Breast epithelium (tissue), 4 donors: ENCODE measurements around the gene MAGEF1. TPM values are rescaled to one million over a fixed set of nuclear protein-coding genes. Genes with fewer than 3 reads are reported as not detected.
"Not testable (repeated sequence)": the region's sequence is repeated elsewhere in the genome, so short reads cannot be mapped to it uniquely, and the experiment has no call there.

Experiments used
- DNase-seq, 2 donors: peaks; one replicate each; pipeline ENCODE4 v3.0.0-alpha.2; 2019; ENCODE audit warnings: low spot score in 2 of 2
- H3K27ac ChIP-seq, 2 donors: fragments of 200-600 bp; sonication (generic) in 1 of 2; one replicate each; pipeline ENCODE4 v1.5.1; 2016 to 2019; ENCODE audit warnings: mild to moderate bottlenecking in 1 of 2
- H3K27me3 ChIP-seq, 2 donors: fragments of 200-600 bp; sonication (generic) in 1 of 2; one replicate each; pipeline versions ENCODE4 v1.5.1 to v1.6.0; 2017 to 2019; ENCODE audit warnings: control low read depth in 1 of 2, mild to moderate bottlenecking in 1 of 2
- H3K36me3 ChIP-seq: fragments of 200-600 bp; one replicate; pipeline ENCODE4 v1.5.1; 2019
- H3K4me1 ChIP-seq, 2 donors: fragments of 200-600 bp; sonication (generic); one replicate each; pipeline ENCODE4 v1.5.1; 2016 to 2019; ENCODE audit warnings: control low read depth in 1 of 2
- H3K4me3 ChIP-seq, 3 donors: fragments of 200-600 bp; sonication (generic); 1 replicate in 2 of 3; 2 replicates in 1 of 3; pipeline ENCODE4 v1.5.1; 2016 to 2019; ENCODE audit warnings: mild to moderate bottlenecking in 3 of 3, moderate library complexity in 2 of 3
- H3K9me3 ChIP-seq, 2 donors: fragments of 200-600 bp; sonication (generic) in 1 of 2; one replicate each; pipeline ENCODE4 v1.5.1; 2016 to 2019; ENCODE audit warnings: control low read depth in 1 of 2
- CTCF ChIP-seq, 3 donors: fragments of 450-650 bp; IDR thresholded peaks; one replicate each; pipeline ENCODE4 v1.5.1; 2016 to 2017; ENCODE audit warnings: antibody characterized with exemption in 3 of 3, mild to moderate bottlenecking in 3 of 3, moderate library complexity in 3 of 3
- POLR2A ChIP-seq: fragments of 450-650 bp; IDR thresholded peaks from one replicate; pipeline ENCODE4 v1.6.1; 2016; ENCODE audit warnings: antibody characterized with exemption, mild to moderate bottlenecking, moderate library complexity
- POLR2AphosphoS5 ChIP-seq, 3 donors: sonication (generic); formaldehyde crosslinking; IDR thresholded peaks; one replicate each; pipeline ENCODE4 v1.6.1; 2017; ENCODE audit warnings: antibody characterized with exemption in 3 of 3
- intact Hi-C: fragments of 100-400 bp; cut with DNase I; formaldehyde crosslinking; loops from one replicate; pipeline ENCODE4 v1.15.1; 2023; ENCODE audit warnings: low total_unique reads
- total RNA-seq, 3 donors: library from RNA; depleted of rRNA; stranded (reverse); fragments of >200 nt; gene quantifications; one replicate each; pipeline ENCODE4 v1.1.0, GENCODE V29; 2016

MAGEF1 gene
- total RNA-seq, 3 donors from 2014 or later = 16.5 to 40.4 (median 38.3) TPM

- H3K27me3 ChIP-seq = no peaks in the 10 kb centered on the region
- no peak for TF ChIP-seq POLR2AphosphoS5 (IDR thresholded peaks at IDR 0.05)
- no peak for TF ChIP-seq CTCF (IDR thresholded peaks at IDR 0.05)
- TF ChIP-seq POLR2A = no peak
- no peak for DNase-seq
- no peaks in the 10 kb centered on the region for H3K4me1 ChIP-seq
- H3K27ac ChIP-seq = no peak overlapping the region
- H3K36me3 ChIP-seq = no peaks in the 10 kb centered on the region
- intact Hi-C loops = no loop called here
- no peak overlapping the region for H3K4me3 ChIP-seq
- H3K9me3 ChIP-seq = no peaks in the 10 kb centered on the region
These were observed 22.2 kb upstream of the MAGEF1 start for GRCh38 chr3:184733971-184734608.

GRCh38 chr3:184733181-184733580 lies 21.3 kb upstream of the MAGEF1 start:
- H3K36me3 ChIP-seq = no peaks in the 10 kb centered on the region
- no peaks in the 10 kb centered on the region for H3K4me1 ChIP-seq
- no peaks in the 10 kb centered on the region for H3K27me3 ChIP-seq
- TF ChIP-seq POLR2AphosphoS5 (IDR thresholded peaks at IDR 0.05) (no peak), CTCF (IDR thresholded peaks at IDR 0.05) (no peak), POLR2A (no peak)
- DNase-seq = no peak
- no peak overlapping the region for H3K4me3 ChIP-seq
- intact Hi-C loops = no loop called here
- no peaks in the 10 kb centered on the region for H3K9me3 ChIP-seq
- no peak overlapping the region for H3K27ac ChIP-seq

GRCh38 chr3:184731786-184732537 lies 20.1 kb upstream of the MAGEF1 start:
- intact Hi-C loops = no loop called here
- DNase-seq = no peak
- Histone ChIP-seq H3K27ac (no peak overlapping the region), H3K4me3 (no peak overlapping the region), H3K27me3 (no peaks in the 10 kb centered on the region), H3K9me3 (no peaks in the 10 kb centered on the region), H3K36me3 (no peaks in the 10 kb centered on the region), H3K4me1 (peaks cover 0 to 7% of the 10 kb centered on the region in 2 donors)
- TF ChIP-seq CTCF (IDR thresholded peaks at IDR 0.05) (no peak), POLR2AphosphoS5 (IDR thresholded peaks at IDR 0.05) (no peak), POLR2A (no peak)

- Histone ChIP-seq H3K4me3 (no peak overlapping the region), H3K27ac (no peak overlapping the region), H3K9me3 (no peaks in the 10 kb centered on the region), H3K4me1 (peaks cover 0 to 10% of the 10 kb centered on the region in 2 donors), H3K36me3 (no peaks in the 10 kb centered on the region), H3K27me3 (no peaks in the 10 kb centered on the region)
- TF ChIP-seq CTCF (IDR thresholded peaks at IDR 0.05) (no peak), POLR2A (no peak), POLR2AphosphoS5 (IDR thresholded peaks at IDR 0.05) (no peak)
- no peak for DNase-seq
- intact Hi-C loops = no loop called here
These were observed 19.1 kb upstream of the MAGEF1 start for GRCh38 chr3:184730924-184731323.

- H3K4me1 ChIP-seq, DNase-seq, H3K9me3 ChIP-seq, H3K27ac ChIP-seq, H3K4me3 ChIP-seq, H3K27me3 ChIP-seq, intact Hi-C loops, H3K36me3 ChIP-seq: not testable (repeated sequence)
These were observed 17.3 kb upstream of the MAGEF1 start for GRCh38 chr3:184729154-184729553.
